Keratinocyte (primary cell): ENCODE results near the gene PLB1.

Source experiments
- EZH2 ChIP-seq: IDR thresholded peaks from one replicate; pipeline ENCODE4 v1.6.1; 2012; ENCODE audit warnings: inconsistent platforms, mild to moderate bottlenecking, low read length, moderate library complexity
- TF ChIP-seq, protein P1 (sequence below), 3 experiments: IDR thresholded peaks in 1 of 3; conservative IDR thresholded peaks in 1 of 3; optimal IDR thresholded peaks in 1 of 3; 2 replicates in 2 of 3; 3 replicates in 1 of 3; pipeline versions ENCODE3 to v1.5.1; 2011; ENCODE audit warnings: low read length in 3 of 3, mild to moderate bottlenecking in 3 of 3, moderate library complexity in 2 of 3, control low read depth in 1 of 3, inconsistent platforms in 1 of 3; ENCODE audit not compliant: insufficient read depth in 2 of 3; ENCODE audit errors: extremely low read depth in 1 of 3

DNA sequence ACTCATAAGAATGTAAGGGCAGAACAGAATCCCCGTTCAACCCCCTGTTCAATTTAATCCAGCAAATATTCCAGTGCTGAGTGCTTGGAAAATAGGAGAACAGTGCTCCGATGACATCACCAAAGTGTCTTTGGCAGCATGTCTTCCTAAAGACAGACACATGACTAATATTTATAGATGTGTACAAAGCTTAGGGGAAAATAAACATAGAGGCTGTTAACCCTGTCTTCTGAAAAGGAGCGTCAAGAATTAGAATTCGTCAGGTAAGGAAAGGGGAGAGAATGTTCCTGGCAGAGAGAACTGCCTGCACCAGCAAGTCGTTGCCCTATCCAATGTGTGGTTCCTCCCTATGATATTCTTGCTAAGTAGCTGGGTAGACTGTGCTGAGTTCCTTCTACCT, 72.7 kb downstream of the PLB1 start:
- TF ChIP-seq, protein P1, sequence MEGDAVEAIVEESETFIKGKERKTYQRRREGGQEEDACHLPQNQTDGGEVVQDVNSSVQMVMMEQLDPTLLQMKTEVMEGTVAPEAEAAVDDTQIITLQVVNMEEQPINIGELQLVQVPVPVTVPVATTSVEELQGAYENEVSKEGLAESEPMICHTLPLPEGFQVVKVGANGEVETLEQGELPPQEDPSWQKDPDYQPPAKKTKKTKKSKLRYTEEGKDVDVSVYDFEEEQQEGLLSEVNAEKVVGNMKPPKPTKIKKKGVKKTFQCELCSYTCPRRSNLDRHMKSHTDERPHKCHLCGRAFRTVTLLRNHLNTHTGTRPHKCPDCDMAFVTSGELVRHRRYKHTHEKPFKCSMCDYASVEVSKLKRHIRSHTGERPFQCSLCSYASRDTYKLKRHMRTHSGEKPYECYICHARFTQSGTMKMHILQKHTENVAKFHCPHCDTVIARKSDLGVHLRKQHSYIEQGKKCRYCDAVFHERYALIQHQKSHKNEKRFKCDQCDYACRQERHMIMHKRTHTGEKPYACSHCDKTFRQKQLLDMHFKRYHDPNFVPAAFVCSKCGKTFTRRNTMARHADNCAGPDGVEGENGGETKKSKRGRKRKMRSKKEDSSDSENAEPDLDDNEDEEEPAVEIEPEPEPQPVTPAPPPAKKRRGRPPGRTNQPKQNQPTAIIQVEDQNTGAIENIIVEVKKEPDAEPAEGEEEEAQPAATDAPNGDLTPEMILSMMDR (optimal IDR thresholded peaks at IDR 0.05 in 1 of 3, IDR thresholded peaks at IDR 0.05 in 1 of 3, conservative IDR thresholded peaks at IDR 0.05 in 1 of 3; ENCODE audit: extremely low read depth in 1 of 3, insufficient read depth in 2 of 3, low read length in 3 of 3), result no peak
- no peak for TF ChIP-seq EZH2
